SK-N-SH treated with all-trans-retinoic acid at 6 μM for 48 hours (cell line): Measurements from ENCODE around the gene CD68.

ENCODE experiments used
- ATAC-seq: fragments of 200-7000 bp; cut with Tn5 transposase; 3 replicates; pipeline ENCODE4 v1.9.1; 2020; ENCODE audit warnings: mild to moderate bottlenecking, moderate library complexity
- BACH2 ChIP-seq: fragments of 250-450 bp; sonication (Bioruptor Pico); IDR thresholded peaks from 2 replicates; pipeline ENCODE4 v1.9.0; 2021; ENCODE audit warnings: mild to moderate bottlenecking, borderline replicate concordance
- ESRRG ChIP-seq: fragments of 250-450 bp; sonication (Bioruptor Pico); IDR thresholded peaks from 2 replicates; pipeline ENCODE4 v1.6.1; 2021; ENCODE audit warnings: mild to moderate bottlenecking
- GLIS3 ChIP-seq: fragments of 250-450 bp; sonication (Bioruptor Pico); IDR thresholded peaks from 2 replicates; pipeline ENCODE4 v1.5.0; 2020; ENCODE audit warnings: mild to moderate bottlenecking, moderate library complexity
- ISL1 ChIP-seq: fragments of 250-450 bp; sonication (Bioruptor Pico); IDR thresholded peaks from 2 replicates; pipeline ENCODE4 v2.1.2; 2022; ENCODE audit warnings: mild to moderate bottlenecking, moderate library complexity
- OSR1 ChIP-seq: fragments of 250-450 bp; sonication (Bioruptor Pico); IDR thresholded peaks from 2 replicates; pipeline ENCODE4 v1.8.0; 2022; ENCODE audit warnings: moderate library complexity, mild to moderate bottlenecking, inconsistent platforms
- PATZ1 ChIP-seq: fragments of 250-450 bp; sonication (Bioruptor Pico); IDR thresholded peaks from 2 replicates; pipeline ENCODE4 v1.8.0; 2020; ENCODE audit warnings: mild to moderate bottlenecking, moderate library complexity, borderline replicate concordance
- PPARA ChIP-seq: fragments of 250-450 bp; sonication (Bioruptor Pico); IDR thresholded peaks from 2 replicates; pipeline ENCODE4 v1.5.0; 2020; ENCODE audit warnings: mild to moderate bottlenecking, borderline replicate concordance
- RARB ChIP-seq: fragments of 250-450 bp; sonication (Bioruptor Pico); IDR thresholded peaks from 2 replicates; pipeline ENCODE4 v1.8.0; 2021; ENCODE audit warnings: mild to moderate bottlenecking, moderate library complexity
- SNAI2 ChIP-seq: fragments of 250-450 bp; sonication (Bioruptor Pico); IDR thresholded peaks from 2 replicates; pipeline ENCODE4 v1.5.0; 2020; ENCODE audit warnings: mild to moderate bottlenecking, moderate library complexity
- TCF4 ChIP-seq: fragments of 250-450 bp; sonication (Bioruptor Pico); IDR thresholded peaks from 2 replicates; pipeline ENCODE4 v1.8.0; 2021; ENCODE audit warnings: mild to moderate bottlenecking, moderate library complexity, borderline replicate concordance
- TOX ChIP-seq: fragments of 250-450 bp; sonication (Bioruptor Pico); IDR thresholded peaks from 2 replicates; pipeline ENCODE4 v1.8.0; 2021; ENCODE audit warnings: mild to moderate bottlenecking, moderate library complexity, borderline replicate concordance
- ZC3H10 ChIP-seq: fragments of 250-450 bp; sonication (Bioruptor Pico); IDR thresholded peaks from 2 replicates; pipeline ENCODE4 v1.5.1; 2021; ENCODE audit warnings: mild to moderate bottlenecking, moderate library complexity
- ZFP3 ChIP-seq: fragments of 250-450 bp; sonication (Bioruptor Pico); IDR thresholded peaks from 2 replicates; pipeline ENCODE4 v1.5.0; 2020; ENCODE audit warnings: mild to moderate bottlenecking, moderate library complexity
- ZFP30 ChIP-seq: fragments of 450-650 bp; formaldehyde crosslinking; IDR thresholded peaks from 2 replicates; pipeline ENCODE4 v1.5.0; 2022; ENCODE audit warnings: mild to moderate bottlenecking, moderate library complexity
- ZNF565 ChIP-seq: fragments of 450-650 bp; formaldehyde crosslinking; conservative IDR thresholded peaks from 2 replicates; pipeline ENCODE4 v1.5.0; 2020; ENCODE audit warnings: low read depth, mild to moderate bottlenecking, moderate library complexity
- ZNF70 ChIP-seq: fragments of 450-650 bp; formaldehyde crosslinking; IDR thresholded peaks from 2 replicates; pipeline ENCODE4 v1.5.0; 2020; ENCODE audit warnings: mild to moderate bottlenecking, moderate library complexity
- ZNF8 ChIP-seq: fragments of 450-650 bp; formaldehyde crosslinking; IDR thresholded peaks from 2 replicates; pipeline ENCODE4 v1.5.0; 2020; ENCODE audit warnings: mild to moderate bottlenecking, moderate library complexity
- TF ChIP-seq, protein P1 (sequence below): fragments of 250-450 bp; sonication (Bioruptor Pico); IDR thresholded peaks from 2 replicates; pipeline ENCODE4 v1.5.0; 2020; ENCODE audit warnings: mild to moderate bottlenecking, moderate library complexity
- TF ChIP-seq, protein P2 (sequence below): fragments of 250-450 bp; sonication (Bioruptor Pico); IDR thresholded peaks from 2 replicates; pipeline ENCODE4 v1.8.0; 2021; ENCODE audit warnings: low read depth, mild to moderate bottlenecking, moderate library complexity, borderline replicate concordance
- TF ChIP-seq, protein P3 (sequence below): fragments of 250-450 bp; sonication (Bioruptor Pico); IDR thresholded peaks from 2 replicates; pipeline ENCODE4 v1.5.1; 2020; ENCODE audit warnings: low read depth, mild to moderate bottlenecking, moderate library complexity
- TF ChIP-seq, protein P4 (sequence below): fragments of 250-450 bp; sonication (Bioruptor Pico); IDR thresholded peaks from 2 replicates; pipeline ENCODE4 v1.5.1; 2021; ENCODE audit warnings: mild to moderate bottlenecking, moderate library complexity

CD68 gene

GRCh38 chr17:7530023-7530900, 49.2 kb upstream of the CD68 start:
- TF ChIP-seq, protein P1, sequence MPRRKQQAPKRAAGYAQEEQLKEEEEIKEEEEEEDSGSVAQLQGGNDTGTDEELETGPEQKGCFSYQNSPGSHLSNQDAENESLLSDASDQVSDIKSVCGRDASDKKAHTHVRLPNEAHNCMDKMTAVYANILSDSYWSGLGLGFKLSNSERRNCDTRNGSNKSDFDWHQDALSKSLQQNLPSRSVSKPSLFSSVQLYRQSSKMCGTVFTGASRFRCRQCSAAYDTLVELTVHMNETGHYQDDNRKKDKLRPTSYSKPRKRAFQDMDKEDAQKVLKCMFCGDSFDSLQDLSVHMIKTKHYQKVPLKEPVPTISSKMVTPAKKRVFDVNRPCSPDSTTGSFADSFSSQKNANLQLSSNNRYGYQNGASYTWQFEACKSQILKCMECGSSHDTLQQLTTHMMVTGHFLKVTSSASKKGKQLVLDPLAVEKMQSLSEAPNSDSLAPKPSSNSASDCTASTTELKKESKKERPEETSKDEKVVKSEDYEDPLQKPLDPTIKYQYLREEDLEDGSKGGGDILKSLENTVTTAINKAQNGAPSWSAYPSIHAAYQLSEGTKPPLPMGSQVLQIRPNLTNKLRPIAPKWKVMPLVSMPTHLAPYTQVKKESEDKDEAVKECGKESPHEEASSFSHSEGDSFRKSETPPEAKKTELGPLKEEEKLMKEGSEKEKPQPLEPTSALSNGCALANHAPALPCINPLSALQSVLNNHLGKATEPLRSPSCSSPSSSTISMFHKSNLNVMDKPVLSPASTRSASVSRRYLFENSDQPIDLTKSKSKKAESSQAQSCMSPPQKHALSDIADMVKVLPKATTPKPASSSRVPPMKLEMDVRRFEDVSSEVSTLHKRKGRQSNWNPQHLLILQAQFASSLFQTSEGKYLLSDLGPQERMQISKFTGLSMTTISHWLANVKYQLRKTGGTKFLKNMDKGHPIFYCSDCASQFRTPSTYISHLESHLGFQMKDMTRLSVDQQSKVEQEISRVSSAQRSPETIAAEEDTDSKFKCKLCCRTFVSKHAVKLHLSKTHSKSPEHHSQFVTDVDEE, result no peak
- TF ChIP-seq PPARA (CRISPR knock-in tag) (no peak), TCF4 (no peak), RARB (CRISPR knock-in tag) (no peak), ZNF8 (CRISPR knock-in tag) (no peak), ZNF70 (CRISPR knock-in tag) (no peak), ZFP3 (CRISPR knock-in tag) (no peak), ZNF565 (CRISPR knock-in tag) (no peak), ESRRG (CRISPR knock-in tag) (no peak), TOX (no peak), ISL1 (CRISPR knock-in tag) (no peak), BACH2 (CRISPR knock-in tag) (no peak), ZFP30 (CRISPR knock-in tag) (no peak), PATZ1 (CRISPR knock-in tag) (no peak), OSR1 (CRISPR knock-in tag) (no peak), SNAI2 (CRISPR knock-in tag) (no peak)
- TF ChIP-seq, protein P2, sequence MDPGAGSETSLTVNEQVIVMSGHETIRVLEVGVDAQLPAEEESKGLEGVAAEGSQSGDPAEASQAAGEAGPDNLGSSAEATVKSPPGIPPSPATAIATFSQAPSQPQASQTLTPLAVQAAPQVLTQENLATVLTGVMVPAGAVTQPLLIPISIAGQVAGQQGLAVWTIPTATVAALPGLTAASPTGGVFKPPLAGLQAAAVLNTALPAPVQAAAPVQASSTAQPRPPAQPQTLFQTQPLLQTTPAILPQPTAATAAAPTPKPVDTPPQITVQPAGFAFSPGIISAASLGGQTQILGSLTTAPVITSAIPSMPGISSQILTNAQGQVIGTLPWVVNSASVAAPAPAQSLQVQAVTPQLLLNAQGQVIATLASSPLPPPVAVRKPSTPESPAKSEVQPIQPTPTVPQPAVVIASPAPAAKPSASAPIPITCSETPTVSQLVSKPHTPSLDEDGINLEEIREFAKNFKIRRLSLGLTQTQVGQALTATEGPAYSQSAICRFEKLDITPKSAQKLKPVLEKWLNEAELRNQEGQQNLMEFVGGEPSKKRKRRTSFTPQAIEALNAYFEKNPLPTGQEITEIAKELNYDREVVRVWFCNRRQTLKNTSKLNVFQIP (CRISPR knock-in tag), result no peak
- TF ChIP-seq, protein P3, sequence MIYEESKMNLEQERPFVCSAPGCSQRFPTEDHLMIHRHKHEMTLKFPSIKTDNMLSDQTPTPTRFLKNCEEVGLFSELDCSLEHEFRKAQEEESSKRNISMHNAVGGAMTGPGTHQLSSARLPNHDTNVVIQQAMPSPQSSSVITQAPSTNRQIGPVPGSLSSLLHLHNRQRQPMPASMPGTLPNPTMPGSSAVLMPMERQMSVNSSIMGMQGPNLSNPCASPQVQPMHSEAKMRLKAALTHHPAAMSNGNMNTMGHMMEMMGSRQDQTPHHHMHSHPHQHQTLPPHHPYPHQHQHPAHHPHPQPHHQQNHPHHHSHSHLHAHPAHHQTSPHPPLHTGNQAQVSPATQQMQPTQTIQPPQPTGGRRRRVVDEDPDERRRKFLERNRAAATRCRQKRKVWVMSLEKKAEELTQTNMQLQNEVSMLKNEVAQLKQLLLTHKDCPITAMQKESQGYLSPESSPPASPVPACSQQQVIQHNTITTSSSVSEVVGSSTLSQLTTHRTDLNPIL, result no peak
- TF ChIP-seq, protein P4, sequence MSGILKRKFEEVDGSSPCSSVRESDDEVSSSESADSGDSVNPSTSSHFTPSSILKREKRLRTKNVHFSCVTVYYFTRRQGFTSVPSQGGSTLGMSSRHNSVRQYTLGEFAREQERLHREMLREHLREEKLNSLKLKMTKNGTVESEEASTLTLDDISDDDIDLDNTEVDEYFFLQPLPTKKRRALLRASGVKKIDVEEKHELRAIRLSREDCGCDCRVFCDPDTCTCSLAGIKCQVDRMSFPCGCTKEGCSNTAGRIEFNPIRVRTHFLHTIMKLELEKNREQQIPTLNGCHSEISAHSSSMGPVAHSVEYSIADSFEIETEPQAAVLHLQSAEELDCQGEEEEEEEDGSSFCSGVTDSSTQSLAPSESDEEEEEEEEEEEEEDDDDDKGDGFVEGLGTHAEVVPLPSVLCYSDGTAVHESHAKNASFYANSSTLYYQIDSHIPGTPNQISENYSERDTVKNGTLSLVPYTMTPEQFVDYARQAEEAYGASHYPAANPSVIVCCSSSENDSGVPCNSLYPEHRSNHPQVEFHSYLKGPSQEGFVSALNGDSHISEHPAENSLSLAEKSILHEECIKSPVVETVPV, result no peak
- TF ChIP-seq, all 23 proteins: peak for 0
- no peak for ATAC-seq

- ATAC-seq, result no peak
- TF ChIP-seq ZFP30 (CRISPR knock-in tag), result no peak
- no peak for TF ChIP-seq PPARA (CRISPR knock-in tag)
- no peak for TF ChIP-seq PATZ1 (CRISPR knock-in tag)
- TF ChIP-seq, protein P3, result no peak
- no peak for TF ChIP-seq ZFP3 (CRISPR knock-in tag)
- TF ChIP-seq GLIS3, result no peak
- TF ChIP-seq, protein P4, result no peak
- TF ChIP-seq, protein P1, result no peak
- no peak for TF ChIP-seq SNAI2 (CRISPR knock-in tag)
- no peak for TF ChIP-seq ZC3H10 (CRISPR knock-in tag)
- TF ChIP-seq TOX, result no peak
- no peak for TF ChIP-seq OSR1 (CRISPR knock-in tag)
Observed at GRCh38 chr17:7538050-7538449, 41.4 kb upstream of the CD68 start.
